Measurements from ENCODE around the gene PFN1. TPM values are rescaled to one million over a fixed set of nuclear protein-coding genes. Genes with fewer than 3 reads are reported as not detected.
"Not testable (repeated sequence)": the region's sequence is repeated elsewhere in the genome, so short reads cannot be mapped to it uniquely, and the experiment has no call there.

The PFN1 gene
- total RNA-seq, 1 donor, result 507 TPM

- DNase-seq (ENCODE audit: low read depth), result peak; percentile 32
- H3K4me3 ChIP-seq (ENCODE audit: low read depth, low read length), result no peak overlapping the region
- no peak for TF ChIP-seq CTCF (IDR thresholded peaks at IDR 0.05; ENCODE audit: insufficient read depth, low read length)
These were observed 34.3 kb downstream of the PFN1 start for GRCh38 chr17:4913994-4914393.

DNA sequence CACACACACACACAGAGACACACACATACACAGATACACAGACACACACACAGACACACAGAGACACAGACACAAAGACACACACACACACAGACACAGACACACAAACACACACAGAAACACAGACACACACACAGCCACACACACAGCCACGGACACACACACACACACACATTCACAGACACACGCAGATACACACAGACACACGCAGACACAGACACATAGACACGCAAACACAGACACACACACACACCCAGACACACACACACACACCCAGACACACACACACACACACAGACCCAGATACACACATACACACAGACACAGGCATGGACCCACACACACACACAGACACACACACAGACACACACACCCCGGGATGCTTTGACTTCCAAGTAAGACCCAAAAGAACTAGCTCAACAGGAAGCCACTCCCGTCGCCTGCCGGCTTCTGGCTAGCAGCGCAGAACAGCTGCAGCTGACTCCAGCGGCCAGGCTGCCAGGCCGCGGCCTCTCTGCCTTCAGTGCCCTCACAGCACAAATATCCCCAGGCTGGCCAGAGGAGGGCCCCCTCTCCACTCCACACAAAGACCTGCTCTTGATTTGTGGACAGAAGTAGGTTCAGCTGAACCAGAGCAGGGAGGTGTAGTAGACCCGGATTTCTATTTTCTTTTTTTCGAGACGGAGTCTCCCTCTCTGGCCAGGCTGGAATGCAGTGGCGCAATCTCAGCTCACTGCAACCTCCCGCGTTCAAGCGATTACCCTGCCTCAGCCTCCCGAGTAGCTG is 39.4 kb downstream of the PFN1 start:
- peak; percentile 88 for TF ChIP-seq CTCF (IDR thresholded peaks at IDR 0.05; ENCODE audit: insufficient read depth, low read length)
- no peak overlapping the region for H3K4me3 ChIP-seq (ENCODE audit: low read depth, low read length)
- DNase-seq (ENCODE audit: low read depth), result peak; percentile 96

- peak; percentile 18 for DNase-seq (ENCODE audit: low read depth)
- H3K4me3 ChIP-seq (ENCODE audit: low read depth, low read length), result no peak overlapping the region
These were observed 40.0 kb downstream of the PFN1 start for GRCh38 chr17:4908301-4908700.

DNA sequence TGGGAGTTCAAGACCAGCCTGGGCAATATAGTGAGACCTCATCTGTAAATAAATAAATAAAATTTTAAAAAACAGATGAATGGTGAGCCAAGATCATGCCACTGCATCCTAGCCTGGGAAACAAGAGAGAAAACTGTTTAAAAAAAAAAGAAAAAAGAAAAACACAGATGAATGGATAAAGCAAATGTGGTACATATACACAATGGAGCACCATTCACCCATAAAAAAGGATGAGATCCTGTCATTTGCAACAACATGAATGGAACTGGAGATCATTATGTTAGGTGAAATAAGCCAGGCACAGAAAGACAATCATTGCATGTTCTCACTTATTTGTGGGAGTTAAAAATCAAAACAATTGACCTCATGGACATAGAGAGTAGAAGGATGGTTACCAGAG is 41.7 kb downstream of the PFN1 start:
- not testable (repeated sequence) for DNase-seq (ENCODE audit: low read depth)

More at GRCh38 chr17:4908301-4908700, 40.0 kb downstream of the PFN1 start:
- TF ChIP-seq CTCF (IDR thresholded peaks at IDR 0.05; ENCODE audit: insufficient read depth, low read length), result no peak

GRCh38 chr17:4903051-4903818 is 45.1 kb downstream of the PFN1 start, which contains the start of gene CHRNE:
Gene CHRNE, minus strand, starts transcription at chr17:4903098. Its CDS starts 35 bp downstream, at chr17:4903063.
- H3K4me3 ChIP-seq (ENCODE audit: low read depth, low read length), result no peak within 1 kb of the TSS
- peak; percentile 83 for TF ChIP-seq CTCF (IDR thresholded peaks at IDR 0.05; ENCODE audit: insufficient read depth, low read length)
- DNase-seq (ENCODE audit: low read depth), result peak; percentile 84

More for the DNA sequence above, 41.7 kb downstream of the PFN1 start:
- not testable (repeated sequence) for H3K4me3 ChIP-seq (ENCODE audit: low read depth, low read length)

DNA sequence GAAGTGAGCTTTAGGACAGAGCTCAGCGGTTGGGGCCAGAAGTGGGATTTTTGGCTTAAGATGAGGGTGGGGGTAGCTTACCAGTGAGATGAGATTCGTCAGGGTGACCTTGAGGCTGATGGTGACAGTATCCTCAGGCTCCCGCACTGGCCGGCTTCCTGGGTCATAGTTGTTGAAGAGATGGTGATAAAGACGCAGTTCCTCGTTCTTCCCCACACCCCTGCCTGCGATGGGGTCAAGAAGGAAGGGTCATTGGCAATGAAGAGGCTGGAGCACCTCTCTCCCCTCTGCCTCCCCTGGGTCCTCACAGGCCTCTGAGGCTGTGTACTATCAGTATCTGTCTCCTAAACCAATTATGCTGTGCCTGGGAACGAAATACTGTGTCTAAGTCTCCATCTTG is 45.8 kb downstream of the PFN1 start:
- DNase-seq (ENCODE audit: low read depth), result no peak
- no peak for TF ChIP-seq CTCF (IDR thresholded peaks at IDR 0.05; ENCODE audit: insufficient read depth, low read length)
- H3K4me3 ChIP-seq (ENCODE audit: low read depth, low read length), result no peak overlapping the region

- TF ChIP-seq CTCF (IDR thresholded peaks at IDR 0.05; ENCODE audit: insufficient read depth, low read length), result no peak
- no peak overlapping the region for H3K4me3 ChIP-seq (ENCODE audit: low read depth, low read length)
- no peak for DNase-seq (ENCODE audit: low read depth)
These were observed 46.5 kb downstream of the PFN1 start for GRCh38 chr17:4901648-4902344.

Data from fibroblast of the aortic adventitia (primary cell).